AG04449 (cell line): ENCODE measurements around the gene WDR76.

Source experiments
- CTCF ChIA-PET: fragments of 350-600 bp; formaldehyde crosslinking; extraction: SDS; loops from one replicate; lab custom pipeline; 2021; ENCODE audit warnings: antibody characterized with exemption; lab: Yijun Ruan, JAX
- POLR2A ChIA-PET: fragments of 400-600, 350-600 bp; formaldehyde crosslinking; extraction: SDS; loops from one replicate; lab custom pipeline; 2020; ENCODE audit warnings: antibody characterized with exemption, inconsistent platforms; lab: Yijun Ruan, JAX
- DNase-seq: peaks from one replicate; pipeline ENCODE4 v3.0.0-alpha.2; 2010; ENCODE audit warnings: low read depth, low spot score
- H3K4me3 ChIP-seq: 2 replicates; pipeline ENCODE4 v1.5.1; 2011; ENCODE audit warnings: low read depth, mild to moderate bottlenecking, control low read depth, low read length
- CTCF ChIP-seq: IDR thresholded peaks from one replicate; pipeline ENCODE4 v1.5.1; 2011; ENCODE audit warnings: mild to moderate bottlenecking, moderate library complexity, low read length, control low read depth, inconsistent platforms; ENCODE audit not compliant: insufficient read depth; ENCODE audit errors: missing control alignments

Gene WDR76

GRCh38 chr15:43792761-43793476 lies 33.9 kb upstream of the WDR76 start:
- CTCF ChIA-PET, result interaction anchor here (1.4 to 4.1 kb wide), 3 partner anchors 12 to 22 kb away, joined by 4 to 20 read pairs (median 17); partner anchors contain the start of gene ELL3

GRCh38 chr15:43793647-43794046 lies 33.2 kb upstream of the WDR76 start:
- H3K4me3 ChIP-seq, result peak overlapping the region; percentile 100
- no peak for TF ChIP-seq CTCF
- no peak for DNase-seq
- CTCF ChIA-PET, result interaction anchor here (3.9 to 4.1 kb wide), 2 partner anchors 16 to 22 kb away, joined by 17 to 20 read pairs; partner anchors contain the start of gene ELL3
- POLR2A ChIA-PET, result interaction anchor here (0.7 to 1.0 kb wide), 3 partner anchors 16 to 277 kb away, joined by 3 to 5 read pairs (median 4); partner anchors contain the start of gene MFAP1

More at GRCh38 chr15:43792761-43793476, 33.9 kb upstream of the WDR76 start:
- peak overlapping the region; percentile 100 for H3K4me3 ChIP-seq
- TF ChIP-seq CTCF, result peak; percentile 18
- DNase-seq, result no peak
- POLR2A ChIA-PET, result interaction anchor here (0.6 to 1.0 kb wide), 4 partner anchors 16 to 1690 kb away, joined by 3 to 5 read pairs (median 4); partner anchors contain the start of gene MFAP1

GRCh38 chr15:43794269-43795037 lies 32.3 kb upstream of the WDR76 start:
- no peak for DNase-seq
- H3K4me3 ChIP-seq, result peak overlapping the region; percentile 6; the same call in 1 of the 2 replicates
- POLR2A ChIA-PET, result interaction anchor here (1.5 kb wide), 1 partner anchor 18 kb away, joined by 3 read pairs; the partner anchor contains the start of gene ELL3
- TF ChIP-seq CTCF, result no peak
- CTCF ChIA-PET, result interaction anchor here (3.9 to 4.1 kb wide), 2 partner anchors 17 to 23 kb away, joined by 17 to 20 read pairs; partner anchors contain the start of gene ELL3

DNA sequence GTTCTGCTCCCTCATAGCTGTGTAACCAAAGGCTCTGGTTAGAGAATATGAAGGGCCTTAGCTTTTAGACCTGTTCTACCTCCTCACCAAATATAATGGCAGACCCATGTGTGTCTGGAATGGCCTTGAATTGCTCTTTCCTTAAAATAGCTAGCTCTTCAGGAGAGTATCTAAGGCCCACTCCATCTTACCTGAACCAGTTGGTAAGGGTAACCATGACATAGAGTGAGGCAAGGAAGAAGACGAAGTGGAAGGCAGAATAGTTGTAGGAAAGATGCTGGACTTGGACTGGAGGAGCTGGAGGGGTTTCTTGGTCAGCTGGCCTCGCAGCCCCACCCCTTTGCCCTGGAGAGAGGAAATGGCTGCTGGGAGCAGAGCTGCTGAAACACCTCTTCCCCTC lies 31.6 kb upstream of the WDR76 start:
- H3K4me3 ChIP-seq, result no peak overlapping the region
- no peak for DNase-seq
- TF ChIP-seq CTCF, result no peak
- ChIA-PET POLR2A (interaction anchor here (1.5 kb wide), 1 partner anchor 18 kb away, joined by 3 read pairs; the partner anchor contains the start of gene ELL3), CTCF (interaction anchor here (0.8 to 4.1 kb wide), 3 partner anchors 10 to 24 kb away, joined by 3 to 20 read pairs (median 17); partner anchors contain the start of gene ELL3)

DNA sequence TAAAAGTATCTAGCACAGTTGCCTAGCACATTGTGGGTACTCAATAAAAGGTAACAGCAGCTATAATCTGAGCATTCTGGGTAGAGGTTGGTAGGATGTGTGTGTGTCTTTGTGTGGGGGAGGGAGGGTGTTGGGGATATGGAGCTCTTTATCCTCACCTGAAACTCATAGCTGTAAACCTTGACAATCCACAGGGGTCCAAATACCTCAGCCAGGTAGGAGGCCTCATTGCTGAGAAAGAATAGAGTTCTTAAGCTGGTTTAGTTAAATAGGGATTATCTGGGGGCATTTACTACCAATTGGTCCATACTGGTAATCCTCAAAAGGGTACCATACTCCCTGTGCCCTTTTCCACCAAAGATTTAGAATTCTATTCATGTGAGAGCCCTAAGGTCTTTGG lies 30.8 kb upstream of the WDR76 start:
- H3K4me3 ChIP-seq, result no peak overlapping the region

More for the DNA sequence above, 30.8 kb upstream of the WDR76 start:
- TF ChIP-seq CTCF, result no peak
- ChIA-PET CTCF (interaction anchor here (0.8 to 4.1 kb wide), 3 partner anchors 9 to 25 kb away, joined by 3 to 20 read pairs (median 17); partner anchors contain the start of gene ELL3), POLR2A (interaction anchor here (0.7 to 1.5 kb wide), 2 partner anchors 19 to 1530 kb away, joined by 3 read pairs; partner anchors contain the start of gene ELL3)
- no peak for DNase-seq
